GM21447 (cell line): Measurements from ENCODE around the gene EDA.
"Not testable (repeated sequence)": the region's sequence is repeated elsewhere in the genome, so short reads cannot be mapped to it uniquely, and the experiment has no call there.

Experiments used
- ATAC-seq: cut with Tn5 transposase; IDR thresholded peaks from one replicate; pipeline ENCODE4 v1.9.1; 2021; ENCODE audit not compliant: unreplicated experiment

EDA gene

DNA sequence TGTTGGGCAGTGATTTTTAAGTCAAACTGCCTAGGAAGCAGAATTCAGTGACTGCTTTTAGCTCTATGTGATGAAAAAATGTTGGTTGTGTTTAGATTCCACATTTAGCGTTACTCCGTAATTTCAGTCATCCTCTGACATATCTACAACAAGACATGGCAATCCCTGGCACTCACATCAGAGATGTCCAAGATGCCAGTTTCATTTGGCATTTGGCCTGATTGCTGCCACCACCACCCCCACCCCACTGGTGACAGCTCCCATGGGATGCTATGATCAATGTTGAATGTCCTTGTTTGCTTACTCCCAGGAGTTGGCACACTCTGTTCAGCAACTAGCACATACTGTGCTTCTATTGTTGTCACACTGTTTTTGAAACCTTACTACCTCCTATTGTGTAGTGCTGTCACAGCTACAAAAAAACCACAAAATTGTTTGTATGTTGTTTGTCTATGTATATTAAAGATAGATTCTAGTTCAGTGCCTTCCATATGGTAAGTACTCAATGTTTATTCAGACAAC is 332.4 kb downstream of the EDA start:
- ATAC-seq: no peak

GRCh38 chrX:69951753-69952152 is 335.8 kb downstream of the EDA start:
- ATAC-seq: no peak

- ATAC-seq: no peak
Observed at GRCh38 chrX:69959712-69960111, 343.8 kb downstream of the EDA start.

GRCh38 chrX:69961365-69962072 is 345.6 kb downstream of the EDA start:
- ATAC-seq: no peak

- no peak for ATAC-seq
Observed at GRCh38 chrX:69968950-69969349, 353.0 kb downstream of the EDA start.

- ATAC-seq: no peak
Observed at GRCh38 chrX:69969460-69969859, 353.5 kb downstream of the EDA start.

DNA sequence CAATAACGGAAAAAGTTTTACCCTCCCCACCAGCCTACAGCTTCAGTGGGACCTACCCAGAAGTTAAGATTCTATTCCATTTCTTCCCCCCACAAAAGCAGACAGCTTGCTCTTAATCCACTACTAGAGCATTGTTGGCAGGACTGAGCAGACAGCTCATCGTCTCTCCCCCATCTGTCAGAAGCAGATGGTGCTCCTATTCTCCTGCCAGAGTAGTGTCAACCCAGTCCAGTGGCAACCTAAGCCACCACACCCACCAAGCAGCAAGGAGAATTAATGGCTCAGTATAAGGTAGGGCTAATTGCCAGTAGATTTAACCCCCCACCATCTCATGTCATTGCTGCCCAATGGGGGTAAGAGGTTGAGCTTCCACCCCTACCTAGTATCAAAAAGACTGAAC is 371.8 kb downstream of the EDA start:
- ATAC-seq: no peak

DNA sequence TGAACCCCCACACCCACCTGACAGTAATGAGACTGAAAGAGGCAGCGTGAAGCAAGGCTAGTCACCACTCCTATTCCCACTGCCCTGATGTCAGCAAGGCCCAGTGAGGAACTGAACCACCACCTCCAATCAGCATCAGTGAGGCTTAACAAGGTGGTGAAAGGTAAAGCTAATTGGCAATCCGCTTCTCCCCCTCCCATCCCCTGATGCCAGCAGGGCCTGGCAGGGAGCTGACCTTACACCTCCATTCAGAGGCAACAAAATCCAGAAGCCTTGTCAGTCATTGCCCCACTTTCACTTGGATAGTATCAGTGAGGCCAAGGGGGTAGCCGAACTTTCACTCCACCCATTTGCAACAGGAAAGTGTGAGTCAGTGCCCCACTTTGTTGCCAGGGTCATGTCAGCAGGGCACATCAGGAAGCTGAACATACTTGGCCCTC is 373.1 kb downstream of the EDA start:
- no peak for ATAC-seq

- ATAC-seq: no peak
Observed at GRCh38 chrX:69991685-69992084, 375.8 kb downstream of the EDA start.

GRCh38 chrX:69993494-69993893 is 377.6 kb downstream of the EDA start:
- ATAC-seq: no peak

GRCh38 chrX:69995362-69996112 is 379.6 kb downstream of the EDA start:
- no peak for ATAC-seq

- no peak for ATAC-seq
Observed at GRCh38 chrX:69996113-69996468, 380.2 kb downstream of the EDA start.

GRCh38 chrX:69998299-69998698 is 382.4 kb downstream of the EDA start:
- ATAC-seq: not testable (repeated sequence)

DNA sequence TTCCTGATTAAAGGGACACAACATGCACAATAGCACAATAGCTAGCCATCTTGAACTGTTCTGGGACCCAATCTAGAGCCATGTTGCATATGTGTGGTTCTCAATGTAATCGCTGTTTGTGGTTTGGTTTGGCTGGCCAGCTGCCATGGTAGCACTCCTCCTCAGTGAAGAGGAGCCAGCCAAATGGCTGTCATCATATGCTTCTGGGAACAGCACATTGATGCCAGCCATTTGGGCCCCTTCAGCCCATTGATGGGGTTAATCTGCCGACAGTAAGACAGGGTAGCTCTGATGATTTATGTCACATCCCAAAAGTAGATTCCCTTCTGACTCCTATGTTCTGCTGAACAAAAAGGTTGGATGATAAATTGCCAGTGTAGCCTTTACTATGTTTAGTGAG is 385.4 kb downstream of the EDA start:
- ATAC-seq: no peak

GRCh38 chrX:70001708-70002341 is 385.9 kb downstream of the EDA start:
- no peak for ATAC-seq

DNA sequence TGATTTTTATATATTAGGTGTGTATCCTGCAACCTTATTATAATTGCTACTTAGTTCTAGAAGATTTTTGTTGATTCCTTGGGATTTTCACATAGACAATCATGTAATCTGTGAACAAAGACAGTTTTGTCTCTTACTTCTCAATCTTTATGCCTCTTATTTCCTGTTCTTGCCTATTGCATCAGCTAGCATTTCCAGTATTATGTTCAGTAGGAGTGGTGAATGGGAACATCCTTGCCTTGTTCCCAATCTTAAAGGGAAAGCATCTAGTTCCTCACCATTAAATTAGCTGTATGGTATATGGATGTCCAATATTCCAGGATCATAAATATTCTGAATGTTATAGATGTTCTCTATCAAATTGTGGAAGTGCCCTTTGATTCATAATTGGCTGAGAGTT is 392.0 kb downstream of the EDA start:
- ATAC-seq: no peak

DNA sequence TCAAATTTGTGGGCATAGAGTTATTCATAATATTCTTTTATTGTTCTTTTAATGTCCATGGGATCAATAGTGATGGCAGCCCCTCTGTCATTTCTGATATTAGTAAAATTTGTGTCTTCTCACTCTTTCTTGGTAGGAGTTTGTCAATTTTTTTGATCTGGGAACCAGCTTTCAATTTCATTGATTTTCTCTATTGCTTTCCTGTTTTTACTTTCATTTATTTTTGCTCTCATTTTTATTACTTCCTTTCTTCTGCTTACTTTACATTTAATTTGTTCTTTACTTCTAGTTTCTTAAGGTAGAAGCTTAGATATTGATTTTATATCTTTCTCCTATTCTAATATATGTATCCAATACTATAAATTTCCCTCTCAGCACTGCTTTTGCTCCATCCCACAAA is 393.1 kb downstream of the EDA start:
- ATAC-seq: no peak

DNA sequence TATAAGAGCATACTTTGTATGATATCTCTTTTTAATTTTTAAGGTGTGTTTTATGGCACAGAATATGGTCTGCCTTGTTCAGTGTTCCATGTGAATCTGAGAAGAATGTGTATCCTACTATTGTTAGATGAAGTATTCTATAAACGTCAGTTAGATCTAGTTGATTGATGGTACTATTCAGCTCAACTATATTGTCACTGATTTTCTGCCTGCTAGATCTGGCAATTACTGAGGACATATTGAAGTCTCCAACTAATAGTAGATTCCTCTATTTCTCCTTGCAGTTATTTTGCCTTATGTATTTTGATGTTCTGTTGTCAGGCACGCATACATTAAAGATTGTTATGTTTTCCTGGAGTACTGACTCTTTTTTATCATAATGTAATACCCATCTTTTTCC is 394.1 kb downstream of the EDA start:
- no peak for ATAC-seq

- no peak for ATAC-seq
Observed at GRCh38 chrX:70012756-70013155, 396.8 kb downstream of the EDA start.

DNA sequence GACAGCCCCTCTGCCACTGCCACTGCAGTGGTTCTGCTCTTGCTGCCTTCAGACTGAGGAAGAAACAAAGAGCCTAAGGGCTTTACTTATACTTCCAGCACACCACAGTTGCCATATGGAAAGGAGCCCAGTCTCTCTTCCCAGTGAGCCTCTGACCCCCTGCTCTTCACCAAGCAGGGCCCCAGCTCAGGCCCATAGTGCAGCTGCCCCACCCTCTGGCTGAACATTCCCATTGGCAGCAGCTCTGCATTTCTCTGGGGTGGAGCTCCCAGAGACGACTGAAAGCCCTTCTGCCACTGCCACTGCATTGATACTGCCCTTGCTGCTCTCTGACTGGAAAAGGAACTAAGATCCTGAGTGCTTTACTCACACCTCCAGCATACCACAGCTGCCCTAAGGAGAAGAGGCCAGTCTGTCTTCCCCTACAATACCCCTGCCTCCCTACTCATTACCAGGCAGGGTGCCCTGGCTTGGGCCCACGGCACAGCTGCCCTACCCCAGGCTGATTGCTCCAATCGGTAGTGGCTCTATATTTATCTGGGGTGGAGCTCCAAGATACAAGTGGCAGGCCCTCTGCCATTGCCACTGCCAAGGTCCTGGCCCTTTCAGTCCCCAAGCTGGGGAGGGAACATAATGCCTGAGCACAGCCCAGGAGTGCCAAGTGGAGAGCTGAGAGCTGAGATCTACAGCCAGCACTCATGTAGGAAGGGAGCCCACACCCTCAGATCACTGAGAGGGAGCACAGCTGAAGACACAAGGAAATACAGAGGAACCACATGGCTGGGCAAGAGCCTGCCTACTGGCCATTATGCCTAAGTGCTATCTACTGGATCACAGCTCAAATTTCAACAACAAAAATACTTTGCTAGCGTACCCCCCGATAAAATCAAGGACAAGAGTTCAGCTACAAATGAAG is 397.8 kb downstream of the EDA start:
- ATAC-seq: no peak

DNA sequence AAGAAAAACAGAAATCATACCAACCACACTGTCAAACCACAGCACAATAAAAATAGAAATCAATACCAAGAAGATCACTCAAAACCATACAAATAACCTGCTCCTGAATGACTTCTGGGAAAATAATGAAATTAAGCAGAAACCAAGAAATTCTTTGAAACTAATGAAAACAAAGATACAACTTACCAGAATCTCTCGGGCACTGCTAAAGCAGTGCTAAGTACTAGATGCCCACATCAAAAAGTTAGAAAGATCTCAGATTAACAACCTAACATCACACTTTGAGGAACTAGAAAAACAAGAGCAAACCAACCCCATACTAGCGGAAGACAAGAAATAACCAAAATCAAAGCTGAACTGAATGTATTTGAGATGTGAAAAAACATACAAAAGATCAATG is 400.6 kb downstream of the EDA start:
- no peak for ATAC-seq
